HT1080 (cell line): ENCODE results near the gene FOXN4. TPM values are rescaled to one million over a fixed set of nuclear protein-coding genes. Genes with fewer than 3 reads are reported as not detected.

ENCODE experiments used
- total RNA-seq: library from RNA; depleted of rRNA; stranded (reverse); fragments of >200 nt; shearing (Covaris generic); gene quantifications from 2 replicates; pipeline ENCODE4 v1.2.3, GENCODE V29; 2014; rRNA removed

The FOXN4 gene
- total RNA-seq, 1 experiment from 2014 or later = not detected

Other genes with a start within 250 kb of the FOXN4 start
- gene ALKBH2, start 215.8 kb downstream of the FOXN4 start, total RNA-seq = 42.7 and 49.1 TPM in 2 replicates
- gene UNG, start 211.7 kb downstream of the FOXN4 start, total RNA-seq = 53.9 and 61.5 TPM in 2 replicates
- 1.2 and 2.0 TPM in 2 replicates for gene ACACB, start 192.7 kb downstream of the FOXN4 start, total RNA-seq
- gene MYO1H, start 38.6 kb upstream of the FOXN4 start, total RNA-seq = not detected in 2 replicates
- gene KCTD10, start 168.0 kb upstream of the FOXN4 start, total RNA-seq = 44.6 and 56.3 TPM in 2 replicates
- 31.0 and 32.2 TPM in 2 replicates for gene UBE3B, start 168.3 kb upstream of the FOXN4 start, total RNA-seq